ENCODE data around the gene C12orf57. TPM values are rescaled to one million over a fixed set of nuclear protein-coding genes. Genes with fewer than 3 reads are reported as not detected.

C12orf57 gene
- polyA plus RNA-seq, 2 donors: 108 to 253 TPM

DNA sequence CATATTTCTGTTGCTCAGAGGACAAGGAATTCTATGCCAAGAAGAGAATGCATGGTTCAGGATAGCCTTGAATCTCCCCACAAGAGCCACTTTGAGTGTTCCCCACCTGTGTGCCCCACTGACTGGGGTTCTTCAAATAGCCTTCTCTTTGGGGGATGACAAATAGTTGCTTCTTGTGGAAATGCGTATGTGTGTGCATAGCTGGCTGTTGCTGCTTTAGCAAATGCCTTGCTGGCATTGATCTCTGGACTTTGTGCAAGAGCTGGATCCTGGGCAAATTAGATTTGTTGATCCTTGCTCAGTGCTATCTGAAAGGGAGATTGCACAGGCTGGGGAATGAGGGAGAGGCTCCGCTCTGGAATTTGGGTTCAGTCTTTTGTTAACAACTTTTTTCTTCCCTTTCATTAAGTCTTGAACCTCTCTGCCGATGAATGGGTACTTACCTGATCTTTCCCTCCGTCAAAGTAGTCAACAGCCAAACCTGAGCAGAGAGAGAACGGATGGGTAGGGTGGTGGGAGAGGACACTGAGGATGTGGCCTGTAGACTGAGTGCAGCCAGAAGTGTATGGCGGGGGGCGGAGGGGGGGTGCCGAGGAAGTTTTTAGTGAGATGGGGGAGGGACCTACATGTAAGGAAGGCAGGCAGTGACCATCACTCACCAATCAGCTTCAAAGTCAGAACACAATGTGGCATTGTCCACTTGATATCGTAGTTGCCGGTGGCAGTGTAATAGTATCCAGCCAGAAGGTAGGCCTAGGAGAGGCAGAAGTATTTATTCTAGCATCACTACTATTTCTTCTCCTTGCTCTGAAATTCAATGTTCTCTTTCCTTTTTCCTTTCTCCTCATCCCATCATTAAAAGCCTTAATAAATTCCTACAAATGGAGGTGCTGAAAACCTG is 37.6 kb downstream of the C12orf57 start:
- WGBS, 2 donors: 75 to 91% methylated on average over 10 of the region's 10 CpGs
- Histone ChIP-seq H3K4me1 (ENCODE audit: control insufficient read depth in 2 of 2, insufficient read depth in 2 of 2, low read length in 1 of 2) (peaks cover 0 to 16% of the 10 kb centered on the region in 2 donors), H3K27ac (ENCODE audit: low read depth in 2 of 2, low read length in 1 of 2) (no peak overlapping the region), H3K9me3 (ENCODE audit: control insufficient read depth in 2 of 2, insufficient read depth in 1 of 2, low read depth in 1 of 2, low read length in 1 of 2) (no peaks in the 10 kb centered on the region), H3K4me3 (ENCODE audit: low read depth in 1 of 2, low read length in 2 of 2) (no peak overlapping the region), H3K27me3 (ENCODE audit: control insufficient read depth in 1 of 2, insufficient read depth in 2 of 2, low read length in 2 of 2) (no peaks in the 10 kb centered on the region), H3K36me3 (ENCODE audit: control insufficient read depth in 2 of 2, insufficient read depth in 2 of 2, low read length in 1 of 2) (peaks cover 18 to 24% of the 10 kb centered on the region in 2 donors)

GRCh38 chr12:6982532-6982931 is 38.7 kb downstream of the C12orf57 start:
- WGBS, 2 donors: 91 to 92% methylated on average over 7 of the region's 7 CpGs
- no peak overlapping the region for H3K27ac ChIP-seq (ENCODE audit: low read depth in 2 of 2, low read length in 1 of 2)
- no peaks in the 10 kb centered on the region for H3K27me3 ChIP-seq (ENCODE audit: control insufficient read depth in 1 of 2, insufficient read depth in 2 of 2, low read length in 2 of 2)
- peaks cover 10 to 16% of the 10 kb centered on the region in 2 donors for H3K36me3 ChIP-seq (ENCODE audit: control insufficient read depth in 2 of 2, insufficient read depth in 2 of 2, low read length in 1 of 2)
- H3K9me3 ChIP-seq (ENCODE audit: control insufficient read depth in 2 of 2, insufficient read depth in 1 of 2, low read depth in 1 of 2, low read length in 1 of 2): no peaks in the 10 kb centered on the region
- no peak overlapping the region for H3K4me3 ChIP-seq (ENCODE audit: low read depth in 1 of 2, low read length in 2 of 2)
- peaks cover 0 to 14% of the 10 kb centered on the region in 2 donors for H3K4me1 ChIP-seq (ENCODE audit: control insufficient read depth in 2 of 2, insufficient read depth in 2 of 2, low read length in 1 of 2)

DNA sequence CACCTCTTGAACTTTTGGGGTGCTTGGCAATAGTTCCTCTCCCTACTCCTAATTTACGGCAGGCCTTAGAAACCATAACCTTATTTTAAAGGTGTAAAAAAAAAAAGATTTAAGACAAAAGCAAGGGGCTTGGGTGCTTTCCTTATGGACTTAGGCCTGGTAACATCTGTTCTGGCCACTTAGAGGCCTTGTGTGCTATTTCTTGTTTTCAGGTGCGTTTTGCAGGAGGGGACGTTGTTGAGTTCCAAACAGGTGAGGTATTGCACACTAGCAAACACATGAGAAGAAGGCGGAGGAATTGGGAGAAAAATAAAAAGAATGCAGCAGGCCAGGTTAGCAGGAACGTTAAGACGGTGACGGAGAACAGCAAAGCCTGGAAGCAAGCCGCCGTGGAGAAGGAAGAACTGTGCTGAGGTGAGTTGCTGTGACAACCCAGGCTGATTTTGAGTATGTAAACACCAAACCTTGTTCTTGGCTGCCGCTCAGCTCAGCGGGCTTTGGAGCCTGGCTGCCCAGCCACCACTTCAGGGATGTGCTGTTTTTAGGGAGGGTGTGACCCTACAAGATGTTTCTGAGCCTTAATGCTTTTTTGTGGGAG is 44.2 kb downstream of the C12orf57 start:
- Histone ChIP-seq H3K27ac (ENCODE audit: low read depth in 2 of 2, low read length in 1 of 2) (peak overlapping the region; percentile 87 to 91), H3K9me3 (ENCODE audit: control insufficient read depth in 2 of 2, insufficient read depth in 1 of 2, low read depth in 1 of 2, low read length in 1 of 2) (no peaks in the 10 kb centered on the region), H3K4me1 (ENCODE audit: control insufficient read depth in 2 of 2, insufficient read depth in 2 of 2, low read length in 1 of 2) (peaks cover 0 to 6% of the 10 kb centered on the region in 2 donors), H3K27me3 (ENCODE audit: control insufficient read depth in 1 of 2, insufficient read depth in 2 of 2, low read length in 2 of 2) (no peaks in the 10 kb centered on the region), H3K4me3 (ENCODE audit: low read depth in 1 of 2, low read length in 2 of 2) (no peak overlapping the region), H3K36me3 (ENCODE audit: control insufficient read depth in 2 of 2, insufficient read depth in 2 of 2, low read length in 1 of 2) (peaks cover 0 to 5% of the 10 kb centered on the region in 2 donors)
- 44 to 52% methylated on average over 11 of the region's 11 CpGs for WGBS, 2 donors

Other genes with a start within 250 kb of the C12orf57 start
- under 1 TPM; 0.10 to 0.28 TPM for gene PIANP, start 243.2 kb upstream of the C12orf57 start, polyA plus RNA-seq
- 10 to 100 TPM; 34.7 to 55.4 TPM for gene COPS7A, start 220.0 kb upstream of the C12orf57 start, polyA plus RNA-seq
- 100 to 1,000 TPM; 117 to 158 TPM for gene MLF2, start 190.9 kb upstream of the C12orf57 start, polyA plus RNA-seq
- gene PTMS, start 177.7 kb upstream of the C12orf57 start, polyA plus RNA-seq: 100 to 1,000 TPM; 249 to 449 TPM
- 1 to 10 TPM in 1 of 2 donors, under 1 TPM in 1; 0.88 to 1.1 TPM for gene LAG3, start 171.5 kb upstream of the C12orf57 start, polyA plus RNA-seq
- 1 to 10 TPM; 1.4 to 2.3 TPM for gene CD4, start 154.5 kb upstream of the C12orf57 start, polyA plus RNA-seq
- 1 to 10 TPM; 2.1 to 2.5 TPM for gene GPR162, start 122.2 kb upstream of the C12orf57 start, polyA plus RNA-seq
- gene P3H3, start 115.6 kb upstream of the C12orf57 start, polyA plus RNA-seq: 1 to 10 TPM; 3.4 to 3.9 TPM
- gene GNB3, start 103.1 kb upstream of the C12orf57 start, polyA plus RNA-seq: 1 to 10 TPM; 1.1 to 1.3 TPM
- 10 to 100 TPM; 14.6 to 19.3 TPM for gene CDCA3, start 92.7 kb upstream of the C12orf57 start, polyA plus RNA-seq
- gene USP5, start 91.9 kb upstream of the C12orf57 start, polyA plus RNA-seq: 10 to 100 TPM; 21.4 to 40.7 TPM
- gene TPI1, start 76.5 kb upstream of the C12orf57 start, polyA plus RNA-seq: 100 to 1,000 TPM; 404 to 939 TPM
- gene SPSB2, start 70.7 kb upstream of the C12orf57 start, polyA plus RNA-seq: 1 to 10 TPM; 5.7 to 7.0 TPM
- 1 to 10 TPM; 3.3 to 3.6 TPM for gene LRRC23, start 39.2 kb upstream of the C12orf57 start, polyA plus RNA-seq
- gene ENO2, start 29.4 kb upstream of the C12orf57 start, polyA plus RNA-seq: 1 to 10 TPM; 6.7 to 9.0 TPM
- gene ATN1, start 16.1 kb upstream of the C12orf57 start, polyA plus RNA-seq: 10 to 100 TPM; 34.9 to 63.5 TPM
- not detected for gene RNU7-1, start 206 bp upstream of the C12orf57 start, polyA plus RNA-seq
- gene PTPN6, start 7.3 kb downstream of the C12orf57 start, polyA plus RNA-seq: 10 to 100 TPM; 19.1 to 38.3 TPM
- 100 to 1,000 TPM in 1 of 2 donors, 10 to 100 TPM in 1; 68.5 to 161 TPM for gene PHB2, start 26.6 kb downstream of the C12orf57 start, polyA plus RNA-seq
- 10 to 100 TPM; 13.5 to 29.5 TPM for gene EMG1, start 26.9 kb downstream of the C12orf57 start, polyA plus RNA-seq
- gene LPCAT3, start 74.5 kb downstream of the C12orf57 start, polyA plus RNA-seq: 10 to 100 TPM; 15.7 to 27.0 TPM
- 10 to 100 TPM; 26.6 to 80.5 TPM for gene C1S, start 116.7 kb downstream of the C12orf57 start, polyA plus RNA-seq
- gene C1R, start 148.4 kb downstream of the C12orf57 start, polyA plus RNA-seq: 10 to 100 TPM; 30.8 to 99.4 TPM
- 10 to 100 TPM; 14.7 to 18.0 TPM for gene C1RL, start 165.2 kb downstream of the C12orf57 start, polyA plus RNA-seq
- gene RBP5, start 184.9 kb downstream of the C12orf57 start, polyA plus RNA-seq: 1 to 10 TPM in 1 of 2 donors, under 1 TPM in 1; 0.65 to 2.2 TPM
- gene CLSTN3, start 186.3 kb downstream of the C12orf57 start, polyA plus RNA-seq: 10 to 100 TPM in 1 of 2 donors, 1 to 10 TPM in 1; 5.3 to 12.0 TPM
- gene PEX5, start 245.7 kb downstream of the C12orf57 start, polyA plus RNA-seq: 10 to 100 TPM in 1 of 2 donors, 1 to 10 TPM in 1; 8.1 to 14.5 TPM

All from esophagus (tissue), 2 donors.